Activated naive CD8-positive, alpha-beta T cell (primary cell): ENCODE measurements around the gene MAP3K5.
"Not testable (repeated sequence)": the region's sequence is repeated elsewhere in the genome, so short reads cannot be mapped to it uniquely, and the experiment has no call there.

Source experiments
- H3K27ac Mint-ChIP-seq: one replicate; pipeline ENCODE4 v1.8.0; 2021; ENCODE audit warnings: mixed read lengths
- H3K27me3 Mint-ChIP-seq: one replicate; pipeline ENCODE4 v1.8.0; 2021; ENCODE audit warnings: mixed read lengths
- H3K36me3 Mint-ChIP-seq: one replicate; pipeline ENCODE4 v1.8.0; 2021; ENCODE audit warnings: mixed read lengths
- H3K4me1 Mint-ChIP-seq: one replicate; pipeline ENCODE4 v1.8.0; 2021; ENCODE audit warnings: low read depth, mixed read lengths
- H3K4me3 Mint-ChIP-seq: one replicate; pipeline ENCODE4 v1.8.0; 2021; ENCODE audit warnings: mild to moderate bottlenecking, mixed read lengths
- H3K9me3 Mint-ChIP-seq: one replicate; pipeline ENCODE4 v1.8.0; 2021; ENCODE audit warnings: low read depth, mixed read lengths

Gene MAP3K5

GRCh38 chr6:136809091-136809860 lies 17.0 kb upstream of the MAP3K5 start:
- no peaks in the 10 kb centered on the region for H3K9me3 Mint-ChIP-seq
- H3K27ac Mint-ChIP-seq: no peak overlapping the region
- peaks cover 4% of the 10 kb centered on the region for H3K4me1 Mint-ChIP-seq
- no peaks in the 10 kb centered on the region for H3K36me3 Mint-ChIP-seq
- no peaks in the 10 kb centered on the region for H3K27me3 Mint-ChIP-seq
- H3K4me3 Mint-ChIP-seq: no peak overlapping the region

GRCh38 chr6:136803608-136804007 lies 11.3 kb upstream of the MAP3K5 start:
- Mint-ChIP-seq H3K27me3 (peaks cover 1% of the 10 kb centered on the region), H3K4me3 (no peak overlapping the region), H3K36me3 (no peaks in the 10 kb centered on the region), H3K4me1 (no peaks in the 10 kb centered on the region), H3K9me3 (no peaks in the 10 kb centered on the region), H3K27ac (no peak overlapping the region)

- Mint-ChIP-seq H3K9me3 (no peaks in the 10 kb centered on the region), H3K27ac (no peak overlapping the region), H3K27me3 (peaks cover 1% of the 10 kb centered on the region), H3K4me1 (no peaks in the 10 kb centered on the region), H3K36me3 (no peaks in the 10 kb centered on the region), H3K4me3 (no peak overlapping the region)
Observed at GRCh38 chr6:136801581-136801980, 9.3 kb upstream of the MAP3K5 start.

GRCh38 chr6:136798044-136798443 lies 5.8 kb upstream of the MAP3K5 start:
- Mint-ChIP-seq H3K4me1 (peaks cover 5% of the 10 kb centered on the region), H3K27ac (no peak overlapping the region), H3K36me3 (no peaks in the 10 kb centered on the region), H3K27me3 (peaks cover 1% of the 10 kb centered on the region), H3K9me3 (no peaks in the 10 kb centered on the region), H3K4me3 (no peak overlapping the region)

- Mint-ChIP-seq H3K36me3 (no peaks in the 10 kb centered on the region), H3K9me3 (no peaks in the 10 kb centered on the region), H3K4me3 (no peak overlapping the region), H3K27me3 (peaks cover 1% of the 10 kb centered on the region), H3K27ac (no peak overlapping the region), H3K4me1 (peaks cover 11% of the 10 kb centered on the region)
Observed at GRCh38 chr6:136795996-136796395, 3.7 kb upstream of the MAP3K5 start.

- H3K9me3 Mint-ChIP-seq: no peaks in the 10 kb centered on the region
- H3K27me3 Mint-ChIP-seq: peaks cover 1% of the 10 kb centered on the region
- H3K4me1 Mint-ChIP-seq: peaks cover 17% of the 10 kb centered on the region
- no peak overlapping the region for H3K4me3 Mint-ChIP-seq
- H3K27ac Mint-ChIP-seq: no peak overlapping the region
- no peaks in the 10 kb centered on the region for H3K36me3 Mint-ChIP-seq
Observed at GRCh38 chr6:136795386-136795785, 3.1 kb upstream of the MAP3K5 start.

- Mint-ChIP-seq H3K4me1 (peaks cover 28% of the 10 kb centered on the region), H3K9me3 (no peaks in the 10 kb centered on the region), H3K27ac (peak overlapping the region; percentile 94), H3K36me3 (no peaks in the 10 kb centered on the region), H3K4me3 (peak overlapping the region; percentile 90), H3K27me3 (no peaks in the 10 kb centered on the region)
Observed at GRCh38 chr6:136793363-136793762, 1.1 kb upstream of the MAP3K5 start.

- Mint-ChIP-seq H3K4me1 (peaks cover 42% of the 10 kb centered on the region), H3K27me3 (no peaks in the 10 kb centered on the region), H3K4me3 (peak overlapping the region; percentile 90), H3K36me3 (no peaks in the 10 kb centered on the region), H3K27ac (no peak overlapping the region), H3K9me3 (no peaks in the 10 kb centered on the region)
Observed at GRCh38 chr6:136792095-136792409, 225 bp downstream of the MAP3K5 start.

- Mint-ChIP-seq H3K4me3 (peak overlapping the region; percentile 92), H3K36me3 (no peaks in the 10 kb centered on the region), H3K9me3 (no peaks in the 10 kb centered on the region), H3K4me1 (peaks cover 42% of the 10 kb centered on the region), H3K27ac (peak overlapping the region; percentile 87), H3K27me3 (no peaks in the 10 kb centered on the region)
Observed at GRCh38 chr6:136791296-136792094, 782 bp downstream of the MAP3K5 start.

- no peaks in the 10 kb centered on the region for H3K36me3 Mint-ChIP-seq
- H3K4me3 Mint-ChIP-seq: peak overlapping the region; percentile 92
- H3K4me1 Mint-ChIP-seq: peaks cover 47% of the 10 kb centered on the region
- no peaks in the 10 kb centered on the region for H3K9me3 Mint-ChIP-seq
- peak overlapping the region; percentile 87 for H3K27ac Mint-ChIP-seq
- H3K27me3 Mint-ChIP-seq: no peaks in the 10 kb centered on the region
Observed at GRCh38 chr6:136790411-136791295, 1.6 kb downstream of the MAP3K5 start.

- not testable (repeated sequence) for H3K36me3 Mint-ChIP-seq, H3K4me3 Mint-ChIP-seq, H3K27me3 Mint-ChIP-seq, H3K27ac Mint-ChIP-seq, H3K9me3 Mint-ChIP-seq
- H3K4me1 Mint-ChIP-seq: peaks cover 59% of the 10 kb centered on the region
Observed at GRCh38 chr6:136789440-136789839, 2.8 kb downstream of the MAP3K5 start.

GRCh38 chr6:136788069-136788902 lies 4.0 kb downstream of the MAP3K5 start:
- peak overlapping the region; percentile 77 for H3K27ac Mint-ChIP-seq
- no peaks in the 10 kb centered on the region for H3K36me3 Mint-ChIP-seq
- peaks cover 68% of the 10 kb centered on the region for H3K4me1 Mint-ChIP-seq
- peak overlapping the region; percentile 59 for H3K4me3 Mint-ChIP-seq
- no peaks in the 10 kb centered on the region for H3K9me3 Mint-ChIP-seq
- H3K27me3 Mint-ChIP-seq: no peaks in the 10 kb centered on the region

GRCh38 chr6:136787726-136788068 lies 4.6 kb downstream of the MAP3K5 start:
- H3K4me1 Mint-ChIP-seq: peaks cover 71% of the 10 kb centered on the region
- H3K27ac Mint-ChIP-seq: peak overlapping the region; percentile 77
- H3K36me3 Mint-ChIP-seq: no peaks in the 10 kb centered on the region
- peak overlapping the region; percentile 59 for H3K4me3 Mint-ChIP-seq
- no peaks in the 10 kb centered on the region for H3K9me3 Mint-ChIP-seq
- no peaks in the 10 kb centered on the region for H3K27me3 Mint-ChIP-seq

GRCh38 chr6:136786658-136787057 lies 5.6 kb downstream of the MAP3K5 start:
- Mint-ChIP-seq H3K4me1 (peaks cover 76% of the 10 kb centered on the region), H3K27ac (no peak overlapping the region), H3K36me3 (peaks cover 2% of the 10 kb centered on the region), H3K4me3 (no peak overlapping the region), H3K27me3 (no peaks in the 10 kb centered on the region), H3K9me3 (no peaks in the 10 kb centered on the region)
